Inflammatory macrophage treated with lipopolysaccharide for 4 hours (primary cell): Measurements from ENCODE around the gene GLB1L3.
"Not testable (repeated sequence)": the region's sequence is repeated elsewhere in the genome, so short reads cannot be mapped to it uniquely, and the experiment has no call there.

Experiments
- DNase-seq: peaks from one replicate; pipeline ENCODE4 v3.0.0-alpha.2; 2020

Gene GLB1L3

GRCh38 chr11:134276396-134277182, 410 bp downstream of the GLB1L3 start:
- no peak for DNase-seq

GRCh38 chr11:134277183-134278001, 1.2 kb downstream of the GLB1L3 start:
- DNase-seq, result no peak

GRCh38 chr11:134278356-134278755, 2.2 kb downstream of the GLB1L3 start:
- no peak for DNase-seq

- DNase-seq, result not testable (repeated sequence)
These were observed 5.5 kb downstream of the GLB1L3 start for GRCh38 chr11:134281635-134282034.

- no peak for DNase-seq
These were observed 6.2 kb downstream of the GLB1L3 start for GRCh38 chr11:134282121-134283045.

GRCh38 chr11:134283461-134284230, 7.5 kb downstream of the GLB1L3 start:
- no peak for DNase-seq

- not testable (repeated sequence) for DNase-seq
These were observed 8.2 kb downstream of the GLB1L3 start for GRCh38 chr11:134284349-134284748.

- no peak for DNase-seq
These were observed 11.4 kb downstream of the GLB1L3 start for GRCh38 chr11:134287561-134287960.

- no peak for DNase-seq
These were observed 12.3 kb downstream of the GLB1L3 start for GRCh38 chr11:134288486-134288885.

- DNase-seq, result no peak
These were observed 13.0 kb downstream of the GLB1L3 start for GRCh38 chr11:134289167-134289566.

GRCh38 chr11:134289789-134290188, 13.6 kb downstream of the GLB1L3 start:
- DNase-seq, result no peak

- DNase-seq, result no peak
These were observed 14.5 kb downstream of the GLB1L3 start for GRCh38 chr11:134290646-134291045.

GRCh38 chr11:134291196-134291595, 15.0 kb downstream of the GLB1L3 start:
- DNase-seq, result no peak

- no peak for DNase-seq
These were observed 16.5 kb downstream of the GLB1L3 start for GRCh38 chr11:134292661-134293060.

- no peak for DNase-seq
These were observed 17.2 kb downstream of the GLB1L3 start for GRCh38 chr11:134293119-134294113.

- DNase-seq, result no peak
These were observed 18.5 kb downstream of the GLB1L3 start for GRCh38 chr11:134294664-134295063.

- DNase-seq, result no peak
These were observed 36.0 kb downstream of the GLB1L3 start for GRCh38 chr11:134312223-134312622.

GRCh38 chr11:134312807-134313206, 36.6 kb downstream of the GLB1L3 start:
- DNase-seq, result no peak

- DNase-seq, result no peak
These were observed 37.2 kb downstream of the GLB1L3 start for GRCh38 chr11:134313379-134313778.

- no peak for DNase-seq
These were observed 37.8 kb downstream of the GLB1L3 start for GRCh38 chr11:134313821-134314607.
